IMR-90 (cell line): ENCODE results near the gene TCF7L1.

Source experiments
- MXI1 ChIP-seq: IDR thresholded peaks from 2 replicates; pipeline ENCODE4 v1.6.1; 2012; ENCODE audit warnings: low read depth, mild to moderate bottlenecking, low read length, moderate library complexity, borderline replicate concordance
- TF ChIP-seq, protein P1 (sequence below): conservative IDR thresholded peaks from 2 replicates; pipeline ENCODE4 v1.5.1; 2012; ENCODE audit warnings: mild to moderate bottlenecking, low read depth, low read length, improper control_type of control experiment

- no peak for TF ChIP-seq MXI1
- TF ChIP-seq, protein P1, sequence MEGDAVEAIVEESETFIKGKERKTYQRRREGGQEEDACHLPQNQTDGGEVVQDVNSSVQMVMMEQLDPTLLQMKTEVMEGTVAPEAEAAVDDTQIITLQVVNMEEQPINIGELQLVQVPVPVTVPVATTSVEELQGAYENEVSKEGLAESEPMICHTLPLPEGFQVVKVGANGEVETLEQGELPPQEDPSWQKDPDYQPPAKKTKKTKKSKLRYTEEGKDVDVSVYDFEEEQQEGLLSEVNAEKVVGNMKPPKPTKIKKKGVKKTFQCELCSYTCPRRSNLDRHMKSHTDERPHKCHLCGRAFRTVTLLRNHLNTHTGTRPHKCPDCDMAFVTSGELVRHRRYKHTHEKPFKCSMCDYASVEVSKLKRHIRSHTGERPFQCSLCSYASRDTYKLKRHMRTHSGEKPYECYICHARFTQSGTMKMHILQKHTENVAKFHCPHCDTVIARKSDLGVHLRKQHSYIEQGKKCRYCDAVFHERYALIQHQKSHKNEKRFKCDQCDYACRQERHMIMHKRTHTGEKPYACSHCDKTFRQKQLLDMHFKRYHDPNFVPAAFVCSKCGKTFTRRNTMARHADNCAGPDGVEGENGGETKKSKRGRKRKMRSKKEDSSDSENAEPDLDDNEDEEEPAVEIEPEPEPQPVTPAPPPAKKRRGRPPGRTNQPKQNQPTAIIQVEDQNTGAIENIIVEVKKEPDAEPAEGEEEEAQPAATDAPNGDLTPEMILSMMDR: no peak
These were observed 154.5 kb downstream of the TCF7L1 start for GRCh38 chr2:85287721-85288120.
